GM19035 (cell line): ENCODE data around the gene KIAA0408.
A peak's percentile ranks its signal among the peaks of the same experiment; 100 is the strongest.
"Not testable (repeated sequence)": the region's sequence is repeated elsewhere in the genome, so short reads cannot be mapped to it uniquely, and the experiment has no call there.

Source experiments
- ATAC-seq: cut with Tn5 transposase; IDR thresholded peaks from one replicate; pipeline ENCODE4 v1.9.1; 2021; ENCODE audit not compliant: unreplicated experiment

The KIAA0408 gene

DNA sequence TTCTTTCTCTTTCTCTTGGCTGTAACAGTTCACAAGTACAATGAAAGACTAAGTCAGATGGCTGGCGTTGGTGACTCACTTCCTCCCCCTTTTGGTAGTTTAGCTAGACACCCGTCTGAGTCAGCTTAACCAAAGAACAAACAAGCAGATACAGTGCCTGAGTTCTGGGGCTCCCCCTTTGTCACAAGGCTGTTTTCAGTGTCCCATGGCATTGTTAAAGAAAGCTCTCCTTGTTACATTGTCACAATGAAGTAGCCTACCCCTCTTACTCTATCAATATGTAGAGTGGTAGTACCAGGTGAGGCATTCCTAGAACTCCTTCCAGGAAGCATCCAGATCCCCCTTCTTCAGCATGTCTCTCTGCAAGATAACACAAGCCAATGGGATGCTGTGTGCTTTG, 38.6 kb downstream of the KIAA0408 start:
- ATAC-seq, result peak; percentile 100

DNA sequence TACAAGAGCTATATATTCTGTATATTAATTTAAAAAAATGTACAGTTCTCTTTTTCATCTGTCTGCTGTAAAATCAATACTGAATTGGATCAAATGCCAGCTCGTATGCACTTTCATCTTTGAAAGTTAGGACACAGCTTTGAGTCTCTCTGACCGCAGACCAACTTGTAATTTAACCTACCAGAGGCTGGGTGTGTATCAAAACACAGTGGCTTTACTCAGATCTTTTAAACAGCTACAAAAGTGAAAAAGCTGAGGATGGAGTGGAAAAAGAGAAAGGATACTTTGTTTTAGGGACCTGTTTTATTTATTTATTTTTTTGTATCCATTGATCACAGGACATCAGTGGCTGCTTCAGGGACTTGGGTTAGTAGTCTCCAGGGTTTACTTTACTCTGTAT, 44.1 kb downstream of the KIAA0408 start:
- no peak for ATAC-seq

DNA sequence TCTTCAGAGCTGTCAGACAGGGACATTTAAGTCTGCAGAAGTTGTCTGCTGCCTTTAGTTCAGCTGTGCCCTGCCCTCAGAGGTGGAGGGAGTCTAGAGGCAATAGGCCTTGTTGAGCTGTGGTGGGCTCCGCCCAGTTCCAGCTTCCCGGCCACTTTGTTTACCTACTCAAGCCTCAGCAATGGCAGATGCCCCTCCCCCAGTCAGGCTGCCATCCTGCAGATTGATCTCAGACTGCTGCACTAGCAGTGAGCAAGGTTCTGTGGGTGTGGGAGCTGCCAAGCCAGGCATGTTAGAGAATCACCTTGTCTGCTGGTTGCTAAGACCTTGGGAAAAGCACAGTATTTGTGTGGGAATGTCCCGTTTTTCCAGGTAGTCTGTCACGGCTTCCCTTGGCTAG, 46.1 kb downstream of the KIAA0408 start:
- not testable (repeated sequence) for ATAC-seq

DNA sequence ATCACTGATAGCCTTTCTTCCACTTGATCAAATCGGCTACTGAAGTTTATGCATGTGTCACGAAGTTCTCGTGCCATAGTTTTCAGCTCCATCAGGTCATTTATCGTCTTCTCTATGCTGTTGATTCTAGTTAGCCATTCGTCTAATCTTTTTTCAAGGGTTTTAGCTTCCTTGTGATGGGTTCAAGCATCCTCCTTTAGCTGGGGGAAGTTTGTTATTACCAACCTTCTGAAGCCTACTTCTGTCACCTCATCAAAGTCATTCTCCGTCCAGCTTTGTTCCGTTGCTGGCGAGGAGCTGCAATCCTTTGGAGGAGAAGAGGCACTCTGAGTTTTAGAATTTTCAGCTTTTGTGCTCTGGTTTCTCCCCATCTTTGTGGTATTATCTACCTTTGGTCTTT, 47.2 kb downstream of the KIAA0408 start:
- ATAC-seq, result not testable (repeated sequence)
